ENCODE measurements around the gene SNRK. TPM values are rescaled to one million over a fixed set of nuclear protein-coding genes. Genes with fewer than 3 reads are reported as not detected.
A peak's percentile ranks its signal among the peaks of the same experiment; 100 is the strongest.

Gene SNRK
- total and polyA plus RNA-seq, 2 of the 13 experiments (the other 11 are each of a cell fraction or from before 2014, with no cell fraction given) = 11.4 to 16.1 TPM

- TF ChIP-seq MEIS2 (CRISPR knock-in tag; IDR thresholded peaks at IDR 0.05) (no peak), ZNF75D (CRISPR knock-in tag; IDR thresholded peaks at IDR 0.05; ENCODE audit: borderline replicate concordance) (no peak), RFXAP (CRISPR knock-in tag; IDR thresholded peaks at IDR 0.05; ENCODE audit: borderline replicate concordance) (no peak), ASH2L (IDR thresholded peaks at IDR 0.05; ENCODE audit: insufficient read length, low read depth, low read length) (peak; percentile 57), ZKSCAN1 (IDR thresholded peaks at IDR 0.05; ENCODE audit: low read length) (peak; percentile 73; the same call in 1 of the 2 replicates), FOXO1 (CRISPR knock-in tag; IDR thresholded peaks at IDR 0.05) (peak; percentile 19; the same call in 1 of the 2 replicates), DDIT3 (CRISPR knock-in tag; IDR thresholded peaks at IDR 0.05) (no peak), POLR2G (IDR thresholded peaks at IDR 0.05; ENCODE audit: low read depth, low read length) (no peak; the same call in none of the 2 replicates), ZNF292 (CRISPR knock-in tag; IDR thresholded peaks at IDR 0.05; ENCODE audit: borderline replicate concordance, low read depth) (no peak), FOXP1 (IDR thresholded peaks at IDR 0.05) (0 out of 2 replicates have a peak, but pooled peaks have one; percentile 19), FOXP1 (CRISPR knock-in tag; IDR thresholded peaks at IDR 0.05) (peak; percentile 68; the same call in 1 of the 2 replicates)
- TF ChIP-seq, protein P1, sequence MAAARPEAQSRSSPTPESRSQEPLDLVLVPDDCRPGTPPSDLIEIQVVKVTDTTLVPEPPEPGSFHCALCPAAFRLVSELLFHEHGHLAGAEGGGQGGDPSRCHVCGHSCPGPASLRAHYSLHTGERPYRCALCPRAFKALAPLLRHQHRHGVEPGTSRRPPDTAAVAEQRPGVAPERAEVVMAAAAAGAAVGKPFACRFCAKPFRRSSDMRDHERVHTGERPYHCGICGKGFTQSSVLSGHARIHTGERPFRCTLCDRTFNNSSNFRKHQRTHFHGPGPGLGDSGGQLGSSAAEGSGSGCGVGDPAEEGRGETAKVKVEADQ (CRISPR knock-in tag; IDR thresholded peaks at IDR 0.05; ENCODE audit: borderline replicate concordance) = no peak
- TF ChIP-seq, protein P2, sequence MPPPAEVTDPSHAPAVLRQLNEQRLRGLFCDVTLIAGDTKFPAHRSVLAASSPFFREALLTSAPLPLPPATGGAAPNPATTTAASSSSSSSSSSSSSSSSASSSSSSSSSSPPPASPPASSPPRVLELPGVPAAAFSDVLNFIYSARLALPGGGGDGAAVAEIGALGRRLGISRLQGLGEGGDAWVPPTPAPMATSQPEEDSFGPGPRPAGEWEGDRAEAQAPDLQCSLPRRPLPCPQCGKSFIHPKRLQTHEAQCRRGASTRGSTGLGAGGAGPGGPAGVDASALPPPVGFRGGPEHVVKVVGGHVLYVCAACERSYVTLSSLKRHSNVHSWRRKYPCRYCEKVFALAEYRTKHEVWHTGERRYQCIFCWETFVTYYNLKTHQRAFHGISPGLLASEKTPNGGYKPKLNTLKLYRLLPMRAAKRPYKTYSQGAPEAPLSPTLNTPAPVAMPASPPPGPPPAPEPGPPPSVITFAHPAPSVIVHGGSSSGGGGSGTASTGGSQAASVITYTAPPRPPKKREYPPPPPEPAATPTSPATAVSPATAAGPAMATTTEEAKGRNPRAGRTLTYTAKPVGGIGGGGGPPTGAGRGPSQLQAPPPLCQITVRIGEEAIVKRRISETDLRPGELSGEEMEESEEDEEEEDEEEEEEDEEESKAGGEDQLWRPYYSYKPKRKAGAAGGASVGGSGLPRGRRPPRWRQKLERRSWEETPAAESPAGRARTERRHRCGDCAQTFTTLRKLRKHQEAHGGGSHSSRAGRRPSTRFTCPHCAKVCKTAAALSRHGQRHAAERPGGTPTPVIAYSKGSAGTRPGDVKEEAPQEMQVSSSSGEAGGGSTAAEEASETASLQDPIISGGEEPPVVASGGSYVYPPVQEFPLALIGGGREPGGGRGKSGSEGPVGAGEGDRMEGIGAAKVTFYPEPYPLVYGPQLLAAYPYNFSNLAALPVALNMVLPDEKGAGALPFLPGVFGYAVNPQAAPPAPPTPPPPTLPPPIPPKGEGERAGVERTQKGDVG (CRISPR knock-in tag; IDR thresholded peaks at IDR 0.05; ENCODE audit: borderline replicate concordance) = no peak
- TF ChIP-seq, protein P3, sequence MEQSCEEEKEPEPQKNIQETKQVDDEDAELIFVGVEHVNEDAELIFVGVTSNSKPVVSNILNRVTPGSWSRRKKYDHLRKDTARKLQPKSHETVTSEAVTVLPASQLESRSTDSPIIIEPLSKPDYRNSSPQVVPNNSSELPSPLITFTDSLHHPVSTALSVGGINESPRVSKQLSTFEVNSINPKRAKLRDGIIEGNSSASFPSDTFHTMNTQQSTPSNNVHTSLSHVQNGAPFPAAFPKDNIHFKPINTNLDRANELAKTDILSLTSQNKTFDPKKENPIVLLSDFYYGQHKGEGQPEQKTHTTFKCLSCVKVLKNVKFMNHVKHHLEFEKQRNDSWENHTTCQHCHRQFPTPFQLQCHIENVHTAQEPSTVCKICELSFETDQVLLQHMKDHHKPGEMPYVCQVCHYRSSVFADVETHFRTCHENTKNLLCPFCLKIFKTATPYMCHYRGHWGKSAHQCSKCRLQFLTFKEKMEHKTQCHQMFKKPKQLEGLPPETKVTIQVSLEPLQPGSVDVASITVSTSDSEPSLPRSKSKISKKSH (CRISPR knock-in tag; IDR thresholded peaks at IDR 0.05; ENCODE audit: borderline replicate concordance) = no peak
- TF ChIP-seq, protein P4, sequence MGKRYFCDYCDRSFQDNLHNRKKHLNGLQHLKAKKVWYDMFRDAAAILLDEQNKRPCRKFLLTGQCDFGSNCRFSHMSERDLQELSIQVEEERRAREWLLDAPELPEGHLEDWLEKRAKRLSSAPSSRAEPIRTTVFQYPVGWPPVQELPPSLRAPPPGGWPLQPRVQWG (CRISPR knock-in tag; IDR thresholded peaks at IDR 0.05; ENCODE audit: borderline replicate concordance, low read depth) = no peak
These were observed 30.6 kb downstream of the SNRK start (continued) for GRCh38 chr3:43316783-43317460.

Measured in HepG2 (cell line).